GM21367 (cell line): ENCODE measurements around the gene CREBBP.

ENCODE experiments used
- ATAC-seq: cut with Tn5 transposase; IDR thresholded peaks from one replicate; pipeline ENCODE4 v1.9.1; 2021; ENCODE audit not compliant: unreplicated experiment

CREBBP gene

GRCh38 chr16:3797904-3798811 is 82.4 kb downstream of the CREBBP start:
- no peak for ATAC-seq

DNA sequence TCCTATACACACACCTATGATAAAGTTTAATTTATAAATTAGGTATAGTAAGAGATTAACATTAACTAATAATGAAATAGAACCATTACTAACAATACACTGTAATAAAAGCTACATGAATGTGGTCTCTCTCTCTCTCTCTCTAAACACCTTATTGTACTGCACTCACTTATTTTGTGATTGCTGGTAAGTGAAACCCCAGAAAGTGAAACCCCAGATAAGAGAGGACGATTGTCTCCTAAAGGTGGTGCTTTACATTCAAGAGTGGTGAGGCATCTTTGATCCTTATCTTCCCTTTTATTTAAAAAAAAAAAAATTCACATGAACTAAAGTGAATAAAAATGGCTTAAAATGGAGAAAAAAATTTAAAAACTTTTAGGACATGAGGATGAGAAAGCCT is 83.0 kb downstream of the CREBBP start:
- ATAC-seq = no peak

DNA sequence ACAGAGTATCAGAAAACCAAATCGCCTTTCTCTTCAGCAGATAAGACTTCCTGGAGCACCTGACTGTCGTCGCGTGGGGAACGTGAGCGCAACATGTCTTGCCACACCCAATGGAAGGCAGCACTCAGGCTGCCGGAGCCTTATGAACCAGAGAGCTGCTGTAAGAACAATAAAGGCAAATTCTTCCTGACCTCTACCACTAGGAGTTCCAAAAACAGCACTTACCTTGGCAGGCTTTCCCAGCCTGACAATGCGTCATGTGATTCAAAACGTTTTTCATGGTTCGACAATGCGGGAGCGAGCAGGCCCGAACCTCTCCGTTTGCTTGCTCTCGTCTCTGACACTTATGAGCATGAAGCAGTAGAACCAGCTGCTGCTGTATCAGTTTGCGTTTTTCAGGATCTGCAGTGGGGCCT is 87.3 kb downstream of the CREBBP start:
- ATAC-seq = no peak

GRCh38 chr16:3792472-3793012 is 88.0 kb downstream of the CREBBP start:
- no peak for ATAC-seq

- no peak for ATAC-seq
Observed at GRCh38 chr16:3791701-3792100, 88.8 kb downstream of the CREBBP start.

DNA sequence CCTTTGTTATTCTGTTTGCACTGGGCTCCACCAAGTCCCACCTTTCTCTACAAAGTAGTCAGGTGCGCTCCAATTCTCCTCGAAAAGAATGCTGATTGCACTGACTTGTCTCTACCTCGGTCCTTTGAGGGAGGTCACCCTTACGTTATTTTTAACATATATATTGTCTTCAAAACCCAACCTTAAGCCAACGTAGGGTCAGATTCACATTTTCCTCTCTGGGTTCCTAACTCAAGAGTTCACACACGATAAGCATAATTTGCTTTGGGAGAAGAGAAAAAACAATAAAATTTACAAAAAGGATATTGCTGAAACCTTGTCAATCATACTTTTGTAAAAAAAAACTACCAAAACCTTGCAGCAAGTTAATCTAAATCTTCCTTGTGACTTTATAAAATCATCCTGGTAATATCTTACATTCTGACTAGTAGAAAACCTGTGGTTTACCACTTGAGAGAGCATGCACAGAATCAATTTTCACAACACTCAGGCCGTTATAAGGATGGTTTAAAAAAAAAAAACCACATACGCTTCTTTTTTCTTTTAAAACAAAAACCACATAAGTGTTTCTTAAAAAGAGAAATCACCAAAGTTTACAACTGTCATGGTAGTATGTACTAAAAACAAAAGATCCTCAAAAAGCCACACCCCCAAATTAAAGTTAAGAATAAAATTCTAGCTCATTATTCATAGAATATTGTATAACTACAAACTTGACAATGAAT is 91.0 kb downstream of the CREBBP start:
- no peak for ATAC-seq

DNA sequence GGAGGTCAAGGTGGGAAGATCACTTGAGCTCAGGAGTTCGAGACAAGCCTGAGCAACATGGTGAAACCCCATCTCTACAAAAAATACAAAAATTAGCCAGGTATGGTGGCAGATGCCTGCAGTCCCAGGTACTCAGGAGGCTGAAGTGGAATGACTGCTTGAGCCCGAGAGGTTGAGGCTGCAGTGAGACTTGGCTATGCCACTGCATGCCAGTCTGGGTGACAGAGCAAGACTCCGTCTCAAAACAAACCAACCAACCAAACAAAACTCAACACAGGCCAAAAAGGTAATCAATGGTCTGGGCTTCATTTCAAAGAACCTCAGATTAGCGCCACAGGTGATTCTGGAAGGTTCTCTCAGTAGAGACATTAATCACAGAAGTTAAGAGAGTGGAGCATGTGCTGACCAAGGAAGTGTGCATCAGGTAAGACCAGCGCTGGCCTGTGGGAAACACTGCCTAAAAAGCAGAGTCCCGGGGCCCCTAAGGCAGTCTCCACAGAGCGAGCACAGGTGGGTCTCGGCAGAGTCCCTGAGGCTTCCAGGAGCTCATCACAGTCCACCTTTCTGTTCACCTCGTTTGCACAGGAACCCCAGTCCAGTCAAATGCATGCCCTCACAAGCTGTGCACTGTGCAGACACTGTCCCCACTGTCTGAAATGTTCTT is 91.7 kb downstream of the CREBBP start:
- ATAC-seq = no peak

GRCh38 chr16:3787924-3788661 is 92.4 kb downstream of the CREBBP start:
- ATAC-seq = no peak

GRCh38 chr16:3785413-3785812 is 95.1 kb downstream of the CREBBP start:
- ATAC-seq = no peak

- no peak for ATAC-seq
Observed at GRCh38 chr16:3783516-3783915, 97.0 kb downstream of the CREBBP start.

- ATAC-seq = no peak
Observed at GRCh38 chr16:3782566-3782965, 97.9 kb downstream of the CREBBP start.

DNA sequence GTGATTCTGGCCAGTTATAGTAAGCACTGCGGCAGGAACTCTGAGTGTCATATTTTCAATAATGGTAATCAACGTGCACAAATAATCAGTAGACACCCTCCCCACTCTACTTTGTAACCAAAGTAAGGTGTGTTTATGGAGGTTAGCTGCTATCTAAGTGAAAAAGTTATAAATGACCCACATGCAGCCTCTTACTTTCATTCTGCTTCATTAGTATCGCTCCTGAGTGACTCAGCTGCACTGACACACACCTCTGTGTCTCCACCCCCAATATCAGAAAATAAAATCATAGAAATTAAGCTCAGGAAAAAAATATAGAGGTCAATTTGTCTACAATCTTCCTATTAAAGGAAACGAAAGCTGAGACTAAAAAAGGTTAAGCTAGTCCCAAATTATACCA is 99.1 kb downstream of the CREBBP start:
- ATAC-seq = no peak

DNA sequence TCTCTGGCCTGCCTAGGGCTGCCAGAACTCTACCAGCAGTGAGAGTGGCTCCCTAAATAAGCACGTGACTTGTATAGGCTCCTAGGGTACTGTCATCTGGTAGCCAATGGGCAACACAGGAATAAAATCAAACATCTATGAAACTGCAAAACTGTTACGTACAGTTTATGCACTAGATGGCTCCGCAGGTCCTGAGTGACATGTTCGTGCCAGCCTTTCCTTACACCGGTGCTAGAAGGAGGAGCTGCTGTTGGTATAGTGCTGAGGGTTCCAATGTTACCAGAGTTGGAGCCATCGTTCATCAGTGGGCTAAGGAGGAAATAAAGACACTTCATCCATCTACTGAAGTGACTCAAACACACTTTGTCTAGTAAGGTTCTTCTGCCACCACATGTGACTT is 99.9 kb downstream of the CREBBP start:
- no peak for ATAC-seq

DNA sequence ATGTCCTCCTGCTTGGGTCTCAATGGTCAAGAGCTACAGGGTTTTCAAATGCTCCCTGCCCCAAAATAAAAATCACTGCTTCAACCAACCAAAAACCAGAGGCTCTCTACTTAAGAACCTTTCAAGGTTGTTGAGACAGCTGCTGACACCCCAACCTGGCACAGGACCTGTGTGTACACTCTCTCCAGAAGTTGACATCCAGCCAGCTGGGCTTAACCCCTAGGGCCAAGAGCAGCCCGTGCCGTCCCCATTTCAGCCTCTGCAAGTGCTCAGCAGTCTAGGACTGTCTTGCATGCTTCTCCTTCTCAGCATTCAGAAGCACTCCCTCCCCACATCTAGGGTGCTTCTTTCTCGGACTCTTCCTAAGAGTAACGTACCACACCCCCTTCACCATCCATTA is 104.2 kb downstream of the CREBBP start:
- ATAC-seq = no peak

DNA sequence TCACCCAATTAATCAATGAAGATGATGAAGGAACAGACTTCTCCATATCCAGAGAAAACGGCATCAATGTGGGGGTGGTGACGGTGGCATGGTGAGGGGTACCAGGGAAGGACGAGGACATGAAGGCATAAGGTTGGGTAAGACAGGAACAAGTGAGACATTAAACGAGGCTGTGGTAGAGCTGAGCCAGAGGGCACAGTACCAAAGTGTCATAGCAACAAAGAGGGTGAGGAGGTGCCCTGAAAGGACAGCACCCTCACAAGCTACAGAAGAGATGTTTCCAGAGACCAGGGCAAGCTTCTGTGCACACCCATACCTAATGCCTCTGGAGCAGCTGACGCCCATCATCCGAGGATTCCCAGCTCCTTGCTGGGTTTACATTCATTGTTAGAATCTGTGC is 105.7 kb downstream of the CREBBP start:
- no peak for ATAC-seq

GRCh38 chr16:3774156-3774767 is 106.3 kb downstream of the CREBBP start:
- no peak for ATAC-seq

DNA sequence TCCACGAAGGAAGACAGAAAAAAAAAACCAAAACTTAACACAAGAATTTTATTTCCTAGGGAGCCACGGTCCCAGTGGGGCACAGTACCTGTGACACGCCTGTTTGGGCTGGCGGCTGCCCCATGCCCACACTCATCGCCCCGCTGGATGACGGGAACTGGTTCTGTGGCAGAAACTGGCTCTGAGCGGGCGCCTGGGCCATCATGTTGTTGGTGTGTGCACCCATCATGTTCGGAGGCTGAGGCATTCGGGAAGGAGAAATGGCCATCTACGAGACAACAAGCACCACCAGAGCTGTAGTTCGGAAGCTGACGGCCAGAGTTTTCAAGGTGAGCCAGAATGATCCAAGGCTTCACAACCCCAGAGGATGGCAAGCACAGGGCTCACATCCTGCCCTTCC is 106.8 kb downstream of the CREBBP start:
- ATAC-seq = no peak

DNA sequence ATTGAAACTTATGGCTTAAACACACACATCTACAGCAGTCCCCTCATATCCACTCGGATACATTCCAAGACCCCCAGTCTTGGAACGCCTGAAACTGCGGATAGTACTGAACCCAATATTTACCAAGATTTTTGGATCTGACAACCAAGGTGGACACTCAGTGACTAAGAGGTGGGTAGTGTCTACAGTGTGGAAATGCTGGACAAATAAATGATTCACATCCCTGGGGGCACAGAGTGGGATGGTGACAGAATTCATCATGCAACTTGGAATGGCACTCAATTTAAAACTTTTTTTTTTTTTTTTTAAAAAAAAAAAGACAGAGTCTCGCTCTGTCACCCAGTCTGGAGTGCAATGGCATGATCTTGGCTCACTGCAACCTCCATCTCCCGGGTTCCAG is 109.0 kb downstream of the CREBBP start:
- ATAC-seq = no peak

DNA sequence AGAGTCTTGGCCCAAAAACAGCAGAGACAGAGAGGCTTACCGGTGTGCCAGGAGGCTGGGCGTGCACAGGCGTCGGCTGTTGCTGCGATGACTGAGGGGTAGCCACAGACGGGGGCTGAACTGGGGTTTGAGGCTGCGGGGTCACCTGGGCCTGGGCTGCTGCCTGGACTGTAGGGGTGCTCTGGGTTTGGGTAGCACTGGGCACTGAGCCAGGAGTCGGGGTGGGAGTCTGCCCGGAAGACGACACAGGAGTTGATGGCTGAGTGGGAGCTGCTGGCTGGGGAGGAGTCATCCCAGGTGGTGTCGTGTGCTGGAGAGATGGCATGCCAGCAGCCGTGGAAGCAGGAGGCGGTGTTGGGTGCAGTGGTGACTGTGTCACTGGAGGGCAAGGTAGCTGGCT is 110.0 kb downstream of the CREBBP start:
- no peak for ATAC-seq

DNA sequence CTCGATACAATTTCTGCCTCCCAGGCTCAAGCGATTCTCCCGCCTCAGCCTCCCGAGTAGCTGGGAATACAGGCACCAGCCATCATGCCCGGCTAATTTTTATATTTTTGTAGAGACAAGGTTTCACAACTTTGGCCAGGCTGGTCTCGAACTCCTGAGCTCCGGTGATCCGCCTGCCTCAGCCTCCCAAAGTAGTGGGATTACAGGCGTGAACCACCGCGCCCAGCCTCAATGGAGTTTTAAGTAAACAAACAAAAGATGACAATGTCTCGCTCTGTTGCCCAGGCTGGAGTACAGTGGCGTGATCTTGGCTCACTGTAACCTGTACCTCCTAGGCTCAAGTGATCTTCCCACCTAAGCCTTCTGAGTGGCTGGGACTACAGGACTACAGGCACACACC is 110.6 kb downstream of the CREBBP start:
- no peak for ATAC-seq
